Activated CD4-positive, alpha-beta T cell treated with anti-CD3 and anti-CD28 coated beads, Interleukin-2, amount 10 ng/mL, durations not matched to agents 7 days and 5 days (primary cell): ENCODE results near the gene FLNA. TPM values are rescaled to one million over a fixed set of nuclear protein-coding genes. Genes with fewer than 3 reads are reported as not detected.
A peak's percentile ranks its signal among the peaks of the same experiment; 100 is the strongest.
"Not testable (repeated sequence)": the region's sequence is repeated elsewhere in the genome, so short reads cannot be mapped to it uniquely, and the experiment has no call there.

Experiments
- CTCF ChIA-PET: fragments of 350-600 bp; sonication (Branson Sonifier 250); formaldehyde crosslinking; loops from one replicate; lab custom pipeline; 2021; ENCODE audit warnings: antibody characterized with exemption; lab: Charles Lee
- POLR2A ChIA-PET: fragments of 350-600 bp; sonication (Branson Sonifier 250); formaldehyde crosslinking; loops from one replicate; lab custom pipeline; 2021; ENCODE audit warnings: antibody characterized with exemption; lab: Charles Lee
- DNase-seq: peaks from one replicate; pipeline ENCODE4 v3.0.0-alpha.2; 2020
- H3K27ac Mint-ChIP-seq: one replicate; pipeline ENCODE4 v1.8.0; 2021; ENCODE audit warnings: mild to moderate bottlenecking, moderate library complexity, mixed read lengths
- H3K27me3 Mint-ChIP-seq: one replicate; pipeline ENCODE4 v1.8.0; 2021; ENCODE audit warnings: mixed read lengths
- H3K36me3 Mint-ChIP-seq: one replicate; pipeline ENCODE4 v1.8.0; 2021; ENCODE audit warnings: low read depth, mixed read lengths
- H3K4me1 Mint-ChIP-seq: one replicate; pipeline ENCODE4 v1.8.0; 2021; ENCODE audit warnings: mixed read lengths
- H3K4me3 Mint-ChIP-seq: one replicate; pipeline ENCODE4 v1.8.0; 2021; ENCODE audit warnings: mild to moderate bottlenecking, moderate library complexity, mixed read lengths
- H3K9me3 Mint-ChIP-seq: one replicate; pipeline ENCODE4 v1.8.0; 2021; ENCODE audit warnings: mixed read lengths
- total RNA-seq, 2 experiments: library from RNA; stranded (reverse); gene quantifications; one replicate each; pipeline ENCODE4 v1.2.3, GENCODE V29; 2021

Gene FLNA
- total RNA-seq, 2 experiments from 2014 or later, result 1,440 to 1,524 TPM

GRCh38 chrX:154404625-154405192, 30.3 kb upstream of the FLNA start:
- peaks cover 18% of the 10 kb centered on the region for H3K4me1 Mint-ChIP-seq
- no peak for DNase-seq
- H3K9me3 Mint-ChIP-seq, result no peaks in the 10 kb centered on the region
- H3K27ac Mint-ChIP-seq, result peak overlapping the region; percentile 46
- CTCF ChIA-PET, result no interaction called here
- H3K27me3 Mint-ChIP-seq, result no peaks in the 10 kb centered on the region
- peaks cover 16% of the 10 kb centered on the region for H3K36me3 Mint-ChIP-seq
- H3K4me3 Mint-ChIP-seq, result no peak overlapping the region
- POLR2A ChIA-PET, result no interaction called here

- CTCF ChIA-PET, result no interaction called here
- no peaks in the 10 kb centered on the region for H3K9me3 Mint-ChIP-seq
These were observed 29.4 kb upstream of the FLNA start for GRCh38 chrX:154403858-154404257.

GRCh38 chrX:154403192-154403591, 28.8 kb upstream of the FLNA start:
- CTCF ChIA-PET, result no interaction called here
- H3K27me3 Mint-ChIP-seq, result no peaks in the 10 kb centered on the region
- H3K36me3 Mint-ChIP-seq, result peaks cover 24% of the 10 kb centered on the region
- no peaks in the 10 kb centered on the region for H3K9me3 Mint-ChIP-seq
- POLR2A ChIA-PET, result no interaction called here
- no peak overlapping the region for H3K27ac Mint-ChIP-seq
- no peak overlapping the region for H3K4me3 Mint-ChIP-seq
- no peak for DNase-seq
- H3K4me1 Mint-ChIP-seq, result peaks cover 12% of the 10 kb centered on the region

More at GRCh38 chrX:154403858-154404257, 29.4 kb upstream of the FLNA start:
- Mint-ChIP-seq H3K27me3 (no peaks in the 10 kb centered on the region), H3K4me1 (peaks cover 17% of the 10 kb centered on the region), H3K27ac (no peak overlapping the region), H3K36me3 (peaks cover 22% of the 10 kb centered on the region), H3K4me3 (no peak overlapping the region)
- POLR2A ChIA-PET, result no interaction called here
- DNase-seq, result no peak

- CTCF ChIA-PET, result interaction anchor here (0.6 kb wide), 1 partner anchor 12 kb away, joined by 3 read pairs; no protein-coding TSS in a partner anchor
- Mint-ChIP-seq H3K4me3 (no peak overlapping the region), H3K27me3 (no peaks in the 10 kb centered on the region), H3K27ac (no peak overlapping the region), H3K9me3 (no peaks in the 10 kb centered on the region), H3K4me1 (peaks cover 12% of the 10 kb centered on the region), H3K36me3 (peaks cover 26% of the 10 kb centered on the region)
- POLR2A ChIA-PET, result no interaction called here
- DNase-seq, result no peak
These were observed 28.2 kb upstream of the FLNA start for GRCh38 chrX:154402622-154403127.

- DNase-seq, result no peak
- Mint-ChIP-seq H3K4me1 (peaks cover 12% of the 10 kb centered on the region), H3K36me3 (peaks cover 26% of the 10 kb centered on the region), H3K4me3 (no peak overlapping the region), H3K9me3 (no peaks in the 10 kb centered on the region), H3K27ac (peak overlapping the region; percentile 36), H3K27me3 (no peaks in the 10 kb centered on the region)
- ChIA-PET POLR2A (no interaction called here), CTCF (interaction anchor here (0.6 kb wide), 2 partner anchors 12 to 74 kb away, joined by 3 to 6 read pairs; no protein-coding TSS in a partner anchor)
These were observed 27.6 kb upstream of the FLNA start for GRCh38 chrX:154401918-154402621.

DNA sequence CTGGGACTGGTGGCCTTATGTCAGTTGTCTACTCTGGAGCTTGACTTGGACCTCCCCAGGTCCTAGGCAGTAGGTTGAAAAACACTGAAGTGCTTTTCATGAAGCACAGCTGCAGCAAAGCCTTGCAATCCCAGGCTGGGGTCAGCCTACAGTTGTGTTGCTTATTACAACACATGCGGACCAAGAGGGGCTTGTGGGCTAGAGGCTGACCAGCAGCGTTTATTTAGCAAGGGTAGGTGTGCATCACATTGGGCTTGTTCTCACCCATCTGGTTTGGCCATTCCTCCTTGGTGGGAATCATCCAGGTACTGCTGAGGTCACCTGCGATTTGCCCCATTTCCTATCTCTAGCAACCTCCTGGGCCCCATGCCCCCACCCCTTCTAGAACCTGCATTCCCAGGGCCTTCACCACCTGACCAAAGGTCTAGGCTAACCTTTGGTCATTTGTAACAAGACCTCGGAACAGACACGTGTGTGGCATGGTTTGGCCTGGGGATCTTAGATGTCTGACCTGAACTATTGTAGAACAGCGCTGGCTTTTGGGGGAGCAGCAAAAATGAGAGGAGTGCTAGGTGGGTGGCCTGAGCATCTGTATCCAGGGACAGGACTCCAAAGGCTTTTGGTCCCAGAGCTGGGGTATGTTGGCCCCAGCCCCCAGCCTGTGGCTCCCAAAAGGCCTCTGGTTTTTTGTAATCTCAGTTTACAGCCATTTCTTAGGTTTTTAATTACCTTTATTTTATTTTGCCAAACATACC, 26.8 kb upstream of the FLNA start:
- peak overlapping the region; percentile 73 for H3K27ac Mint-ChIP-seq
- ChIA-PET POLR2A (no interaction called here), CTCF (interaction anchor here (0.6 to 2.1 kb wide), 2 partner anchors 9 to 75 kb away, joined by 6 to 12 read pairs; no protein-coding TSS in a partner anchor)
- DNase-seq, result no peak
- H3K36me3 Mint-ChIP-seq, result peaks cover 26% of the 10 kb centered on the region
- no peaks in the 10 kb centered on the region for H3K9me3 Mint-ChIP-seq
- H3K27me3 Mint-ChIP-seq, result no peaks in the 10 kb centered on the region
- H3K4me1 Mint-ChIP-seq, result peaks cover 13% of the 10 kb centered on the region
- H3K4me3 Mint-ChIP-seq, result peak overlapping the region; percentile 40

DNA sequence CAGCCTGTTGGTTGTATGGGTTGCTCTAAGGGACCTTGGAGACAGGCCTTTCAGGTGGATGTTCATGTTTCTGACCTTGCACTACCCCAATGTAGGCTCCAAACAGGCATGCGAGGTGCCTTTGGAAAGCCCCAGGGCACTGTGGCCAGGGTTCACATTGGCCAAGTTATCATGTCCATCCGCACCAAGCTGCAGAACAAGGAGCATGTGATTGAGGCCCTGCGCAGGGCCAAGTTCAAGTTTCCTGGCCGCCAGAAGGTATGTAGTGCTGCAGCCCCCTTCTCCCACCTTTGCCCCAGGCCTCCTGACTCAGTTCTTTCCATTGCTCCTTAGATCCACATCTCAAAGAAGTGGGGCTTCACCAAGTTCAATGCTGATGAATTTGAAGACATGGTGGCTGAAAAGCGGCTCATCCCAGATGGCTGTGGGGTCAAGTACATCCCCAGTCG, 26.0 kb upstream of the FLNA start:
- H3K4me1 Mint-ChIP-seq, result peaks cover 13% of the 10 kb centered on the region
- peak overlapping the region; percentile 73 for H3K27ac Mint-ChIP-seq
- CTCF ChIA-PET, result interaction anchor here (1.7 to 2.1 kb wide), 2 partner anchors 10 to 20 kb away, joined by 3 to 12 read pairs; no protein-coding TSS in a partner anchor
- peaks cover 26% of the 10 kb centered on the region for H3K36me3 Mint-ChIP-seq
- POLR2A ChIA-PET, H3K27me3 Mint-ChIP-seq, H3K9me3 Mint-ChIP-seq, DNase-seq: not testable (repeated sequence)
- peak overlapping the region; percentile 13 for H3K4me3 Mint-ChIP-seq

DNA sequence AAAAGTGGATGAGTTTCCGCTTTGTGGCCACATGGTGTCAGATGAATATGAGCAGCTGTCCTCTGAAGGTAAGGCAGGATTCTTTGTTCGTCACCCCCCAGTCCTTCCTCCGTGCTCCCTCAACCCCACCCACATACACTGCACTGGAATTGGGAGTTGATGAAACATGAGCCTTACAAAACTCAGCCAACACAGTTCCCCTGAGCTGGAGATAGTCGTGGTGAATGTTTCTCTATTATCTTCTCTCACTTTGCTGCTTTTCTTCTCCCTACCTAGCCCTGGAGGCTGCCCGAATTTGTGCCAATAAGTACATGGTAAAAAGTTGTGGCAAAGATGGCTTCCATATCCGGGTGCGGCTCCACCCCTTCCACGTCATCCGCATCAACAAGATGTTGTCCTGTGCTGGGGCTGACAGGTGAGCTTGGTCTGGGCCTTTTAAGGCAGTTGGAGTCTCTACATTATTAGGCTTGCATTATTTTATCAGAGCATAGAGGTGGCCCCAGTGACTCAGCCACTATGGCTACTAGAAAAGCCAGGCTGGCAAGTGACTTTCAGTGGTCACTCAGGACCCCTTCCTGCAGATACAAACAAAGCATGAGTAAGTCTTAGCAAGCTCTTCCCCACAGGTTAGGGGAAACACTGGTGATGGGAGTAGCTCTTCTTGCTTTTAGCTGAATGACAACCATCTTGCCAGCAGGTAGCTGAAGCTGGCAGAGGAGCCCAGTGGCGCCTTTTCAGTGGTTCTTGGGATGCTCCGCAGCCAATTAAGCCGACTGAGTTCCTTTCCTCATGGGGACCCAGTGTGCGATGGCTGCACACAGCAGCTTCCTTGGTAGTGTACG, 25.3 kb upstream of the FLNA start:
- POLR2A ChIA-PET, result interaction anchor here (0.6 to 1.2 kb wide), 2 partner anchors 11 to 21 kb away, joined by 3 to 4 read pairs; partner anchors contain the start of gene TAFAZZIN
- H3K4me1 Mint-ChIP-seq, result peaks cover 13% of the 10 kb centered on the region
- peak; percentile 40 for DNase-seq
- peak overlapping the region; percentile 100 for H3K27ac Mint-ChIP-seq
- H3K4me3 Mint-ChIP-seq, result peak overlapping the region; percentile 96
- no peaks in the 10 kb centered on the region for H3K9me3 Mint-ChIP-seq
- H3K36me3 Mint-ChIP-seq, result peaks cover 26% of the 10 kb centered on the region
- no peaks in the 10 kb centered on the region for H3K27me3 Mint-ChIP-seq
- CTCF ChIA-PET, result interaction anchor here (1.3 to 2.1 kb wide), 4 partner anchors 10 to 72 kb away, joined by 3 to 12 read pairs (median 3); no protein-coding TSS in a partner anchor

- Mint-ChIP-seq H3K9me3 (no peaks in the 10 kb centered on the region), H3K27ac (peak overlapping the region; percentile 100), H3K36me3 (peaks cover 26% of the 10 kb centered on the region), H3K27me3 (no peaks in the 10 kb centered on the region), H3K4me1 (peaks cover 13% of the 10 kb centered on the region), H3K4me3 (peak overlapping the region; percentile 96)
- POLR2A ChIA-PET, result interaction anchor here (1.1 to 1.2 kb wide), 3 partner anchors 12 to 91 kb away, joined by 3 to 4 read pairs (median 4); partner anchors contain the start of genes SLC10A3 and TAFAZZIN
- peak; percentile 89 for DNase-seq
- CTCF ChIA-PET, result interaction anchor here (0.8 to 2.8 kb wide), 10 partner anchors 11 to 135 kb away, joined by 3 to 12 read pairs (median 3); partner anchors contain the start of gene FLNA
These were observed 24.5 kb upstream of the FLNA start for GRCh38 chrX:154398668-154399526.

DNA sequence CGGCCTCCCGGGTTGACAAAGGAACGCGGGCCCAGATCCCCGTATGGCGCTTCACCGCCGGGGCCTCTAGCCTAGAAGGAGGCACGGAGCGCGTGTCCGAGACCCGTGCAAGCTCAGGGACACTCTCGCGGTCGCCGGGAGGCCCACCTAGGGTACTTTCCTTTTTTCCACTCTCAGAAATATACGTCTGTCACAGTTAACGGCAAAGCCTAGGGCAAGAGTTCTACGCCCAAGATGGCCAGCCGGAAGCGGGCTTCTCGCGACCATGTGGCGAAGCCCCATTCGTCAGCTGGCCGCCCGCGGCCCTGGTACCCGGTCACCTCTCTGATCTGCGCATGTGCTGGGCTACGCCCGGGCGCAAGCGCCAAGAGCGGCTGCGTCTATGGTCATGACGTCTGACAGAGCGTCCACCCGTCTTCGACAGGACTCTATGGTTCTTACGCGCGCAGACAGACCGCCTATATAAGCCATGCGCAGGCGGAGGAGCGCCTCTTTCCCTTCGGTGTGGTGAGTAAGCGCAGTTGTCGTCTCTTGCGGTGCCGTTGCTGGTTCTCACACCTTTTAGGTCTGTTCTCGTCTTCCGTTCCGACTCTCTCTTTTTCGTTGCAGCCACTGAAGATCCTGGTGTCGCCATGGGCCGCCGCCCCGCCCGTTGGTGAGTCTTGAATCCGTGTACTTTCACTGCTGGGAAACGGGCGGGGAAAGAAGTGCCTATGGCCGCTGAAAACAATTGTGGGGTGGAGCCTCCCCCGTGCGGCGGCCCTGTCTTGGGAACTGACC, 23.6 kb upstream of the FLNA start, which contains the start of gene RPL10:
Gene RPL10 (plus strand): TSS at position 490 of the 780 bp plus-strand sequence. CDS start 143 bp downstream, at position 633.
- Mint-ChIP-seq H3K27me3 (no peaks in the 10 kb centered on the region), H3K9me3 (no peaks in the 10 kb centered on the region)
- POLR2A ChIA-PET, result interaction anchor here (0.6 to 1.2 kb wide), 3 partner anchors 14 to 423 kb away, joined by 3 to 4 read pairs (median 3); partner anchors contain the start of gene SLC10A3

More for the DNA sequence above, 23.6 kb upstream of the FLNA start, which contains the start of gene RPL10:
- H3K27ac Mint-ChIP-seq, result peak within 1 kb of the TSS; percentile 100
- H3K4me3 Mint-ChIP-seq, result peak within 1 kb of the TSS; percentile 96
- CTCF ChIA-PET, result interaction anchor here (0.5 to 2.8 kb wide), 8 partner anchors 16 to 136 kb away, joined by 3 to 10 read pairs (median 3); partner anchors contain the start of gene FLNA
- H3K36me3 Mint-ChIP-seq, result peaks cover 26% of the 10 kb centered on the region
- peak; percentile 91 for DNase-seq
- H3K4me1 Mint-ChIP-seq, result peaks cover 13% of the 10 kb centered on the region
